Activated naive CD8-positive, alpha-beta T cell treated with anti-CD3 and anti-CD28 coated beads for 36 hours (primary cell): ENCODE results near the gene C3orf52. TPM values are rescaled to one million over a fixed set of nuclear protein-coding genes. Genes with fewer than 3 reads are reported as not detected.
A peak's percentile ranks its signal among the peaks of the same experiment; 100 is the strongest.

Experiments
- DNase-seq: peaks from one replicate; pipeline ENCODE4 v3.0.0; 2021
- H3K27ac Mint-ChIP-seq: one replicate; pipeline ENCODE4 v1.8.0; 2022; ENCODE audit warnings: mild to moderate bottlenecking, moderate library complexity, mixed read lengths
- H3K27me3 Mint-ChIP-seq: one replicate; pipeline ENCODE4 v1.8.0; 2022; ENCODE audit warnings: mild to moderate bottlenecking, mixed read lengths
- H3K36me3 Mint-ChIP-seq: one replicate; pipeline ENCODE4 v1.8.0; 2021; ENCODE audit warnings: mild to moderate bottlenecking, mixed read lengths
- H3K4me1 Mint-ChIP-seq: one replicate; pipeline ENCODE4 v1.8.0; 2021; ENCODE audit warnings: mixed read lengths
- H3K4me3 Mint-ChIP-seq: one replicate; pipeline ENCODE4 v1.8.0; 2022; ENCODE audit warnings: mild to moderate bottlenecking, moderate library complexity, mixed read lengths
- H3K9me3 Mint-ChIP-seq: one replicate; pipeline ENCODE4 v1.8.0; 2022; ENCODE audit warnings: mixed read lengths
- total RNA-seq, 2 experiments: library from RNA; stranded (reverse); gene quantifications; one replicate each; pipeline ENCODE4 v1.2.3, GENCODE V29; 2021

C3orf52 gene
- total RNA-seq, 2 experiments from 2014 or later, result 3.4 to 4.5 TPM

GRCh38 chr3:112096176-112096575 is 10.0 kb downstream of the C3orf52 start:
- Mint-ChIP-seq H3K9me3 (peaks cover 2% of the 10 kb centered on the region), H3K4me1 (peaks cover 22% of the 10 kb centered on the region), H3K27me3 (peaks cover 1% of the 10 kb centered on the region), H3K4me3 (no peak overlapping the region), H3K27ac (no peak overlapping the region), H3K36me3 (peaks cover 5% of the 10 kb centered on the region)
- DNase-seq, result no peak

GRCh38 chr3:112097378-112097777 is 11.2 kb downstream of the C3orf52 start:
- Mint-ChIP-seq H3K27me3 (no peaks in the 10 kb centered on the region), H3K36me3 (peaks cover 5% of the 10 kb centered on the region), H3K4me1 (peaks cover 22% of the 10 kb centered on the region), H3K4me3 (no peak overlapping the region), H3K9me3 (peaks cover 2% of the 10 kb centered on the region), H3K27ac (no peak overlapping the region)
- peak; percentile 29 for DNase-seq

- Mint-ChIP-seq H3K27ac (no peak overlapping the region), H3K9me3 (peaks cover 2% of the 10 kb centered on the region), H3K36me3 (peaks cover 4% of the 10 kb centered on the region), H3K4me1 (peaks cover 9% of the 10 kb centered on the region), H3K4me3 (no peak overlapping the region), H3K27me3 (no peaks in the 10 kb centered on the region)
- no peak for DNase-seq
Measured at GRCh38 chr3:112101916-112102315, 15.7 kb downstream of the C3orf52 start.

- DNase-seq, result no peak
- Mint-ChIP-seq H3K4me3 (no peak overlapping the region), H3K27me3 (no peaks in the 10 kb centered on the region), H3K27ac (no peak overlapping the region), H3K36me3 (peaks cover 2% of the 10 kb centered on the region), H3K9me3 (no peaks in the 10 kb centered on the region), H3K4me1 (peaks cover 3% of the 10 kb centered on the region)
Measured at GRCh38 chr3:112104774-112105173, 18.6 kb downstream of the C3orf52 start.

GRCh38 chr3:112109322-112109721 is 23.1 kb downstream of the C3orf52 start:
- no peaks in the 10 kb centered on the region for H3K36me3 Mint-ChIP-seq
- no peaks in the 10 kb centered on the region for H3K27me3 Mint-ChIP-seq
- no peaks in the 10 kb centered on the region for H3K9me3 Mint-ChIP-seq
- H3K4me3 Mint-ChIP-seq, result no peak overlapping the region
- DNase-seq, result no peak
- peaks cover 3% of the 10 kb centered on the region for H3K4me1 Mint-ChIP-seq
- H3K27ac Mint-ChIP-seq, result no peak overlapping the region

GRCh38 chr3:112111785-112112402 is 25.7 kb downstream of the C3orf52 start:
- H3K9me3 Mint-ChIP-seq, result no peaks in the 10 kb centered on the region
- no peak overlapping the region for H3K4me3 Mint-ChIP-seq
- no peaks in the 10 kb centered on the region for H3K36me3 Mint-ChIP-seq
- peak; percentile 53 for DNase-seq
- H3K4me1 Mint-ChIP-seq, result peaks cover 8% of the 10 kb centered on the region
- no peak overlapping the region for H3K27ac Mint-ChIP-seq
- no peaks in the 10 kb centered on the region for H3K27me3 Mint-ChIP-seq

GRCh38 chr3:112114576-112115160 is 28.5 kb downstream of the C3orf52 start:
- Mint-ChIP-seq H3K27me3 (no peaks in the 10 kb centered on the region), H3K36me3 (peaks cover 3% of the 10 kb centered on the region), H3K4me3 (no peak overlapping the region), H3K4me1 (peaks cover 22% of the 10 kb centered on the region), H3K9me3 (no peaks in the 10 kb centered on the region), H3K27ac (peak overlapping the region; percentile 18)
- no peak for DNase-seq

- H3K4me1 Mint-ChIP-seq, result peaks cover 28% of the 10 kb centered on the region
- peaks cover 3% of the 10 kb centered on the region for H3K36me3 Mint-ChIP-seq
- no peaks in the 10 kb centered on the region for H3K27me3 Mint-ChIP-seq
- H3K4me3 Mint-ChIP-seq, result no peak overlapping the region
- H3K27ac Mint-ChIP-seq, result peak overlapping the region; percentile 18
- H3K9me3 Mint-ChIP-seq, result no peaks in the 10 kb centered on the region
- no peak for DNase-seq
Measured at GRCh38 chr3:112115161-112115739, 29.1 kb downstream of the C3orf52 start.

- DNase-seq, result no peak
- peaks cover 32% of the 10 kb centered on the region for H3K4me1 Mint-ChIP-seq
- H3K36me3 Mint-ChIP-seq, result peaks cover 3% of the 10 kb centered on the region
- H3K27me3 Mint-ChIP-seq, result no peaks in the 10 kb centered on the region
- H3K27ac Mint-ChIP-seq, result no peak overlapping the region
- no peak overlapping the region for H3K4me3 Mint-ChIP-seq
- H3K9me3 Mint-ChIP-seq, result no peaks in the 10 kb centered on the region
Measured at GRCh38 chr3:112115806-112116383, 29.7 kb downstream of the C3orf52 start.

GRCh38 chr3:112116748-112117186 is 30.6 kb downstream of the C3orf52 start:
- H3K27me3 Mint-ChIP-seq, result no peaks in the 10 kb centered on the region
- no peak for DNase-seq
- H3K4me1 Mint-ChIP-seq, result peaks cover 37% of the 10 kb centered on the region
- H3K27ac Mint-ChIP-seq, result no peak overlapping the region
- H3K4me3 Mint-ChIP-seq, result no peak overlapping the region
- peaks cover 3% of the 10 kb centered on the region for H3K36me3 Mint-ChIP-seq
- no peaks in the 10 kb centered on the region for H3K9me3 Mint-ChIP-seq

GRCh38 chr3:112117415-112117814 is 31.2 kb downstream of the C3orf52 start:
- no peak for DNase-seq
- Mint-ChIP-seq H3K9me3 (no peaks in the 10 kb centered on the region), H3K27ac (no peak overlapping the region), H3K27me3 (no peaks in the 10 kb centered on the region), H3K36me3 (peaks cover 3% of the 10 kb centered on the region), H3K4me1 (peaks cover 41% of the 10 kb centered on the region), H3K4me3 (no peak overlapping the region)

GRCh38 chr3:112117841-112118571 is 31.8 kb downstream of the C3orf52 start:
- peaks cover 42% of the 10 kb centered on the region for H3K4me1 Mint-ChIP-seq
- peaks cover 6% of the 10 kb centered on the region for H3K36me3 Mint-ChIP-seq
- no peaks in the 10 kb centered on the region for H3K9me3 Mint-ChIP-seq
- H3K27me3 Mint-ChIP-seq, result no peaks in the 10 kb centered on the region
- no peak overlapping the region for H3K4me3 Mint-ChIP-seq
- no peak overlapping the region for H3K27ac Mint-ChIP-seq
- DNase-seq, result no peak

- Mint-ChIP-seq H3K4me1 (peaks cover 43% of the 10 kb centered on the region), H3K9me3 (no peaks in the 10 kb centered on the region), H3K27me3 (no peaks in the 10 kb centered on the region), H3K36me3 (peaks cover 15% of the 10 kb centered on the region), H3K4me3 (peak overlapping the region; percentile 6), H3K27ac (peak overlapping the region; percentile 45)
- DNase-seq, result no peak
Measured at GRCh38 chr3:112119962-112120836, 34.0 kb downstream of the C3orf52 start.
